NB4 (cell line): Measurements from ENCODE around the gene CRYBB3.
"Not testable (repeated sequence)": the region's sequence is repeated elsewhere in the genome, so short reads cannot be mapped to it uniquely, and the experiment has no call there.

Experiments used
- CTCF ChIP-seq: IDR thresholded peaks from one replicate; pipeline ENCODE4 v1.5.1; 2012; ENCODE audit warnings: low read depth, low read length
- MYC ChIP-seq: IDR thresholded peaks from 2 replicates; pipeline ENCODE4 v1.6.1; 2011; ENCODE audit warnings: low read depth, low read length
- POLR2A ChIP-seq: IDR thresholded peaks from 2 replicates; pipeline ENCODE4 v1.6.1; 2011; ENCODE audit warnings: mild to moderate bottlenecking; ENCODE audit not compliant: insufficient read length; ENCODE audit errors: extremely low read depth
- TF ChIP-seq, protein P1 (sequence below): IDR thresholded peaks from 2 replicates; pipeline ENCODE4 v1.6.1; 2011; ENCODE audit warnings: low read depth, low read length

GRCh38 chr22:25230760-25231159 lies 31.1 kb downstream of the CRYBB3 start:
- TF ChIP-seq POLR2A, CTCF, MYC: not testable (repeated sequence)
- TF ChIP-seq, protein P1, sequence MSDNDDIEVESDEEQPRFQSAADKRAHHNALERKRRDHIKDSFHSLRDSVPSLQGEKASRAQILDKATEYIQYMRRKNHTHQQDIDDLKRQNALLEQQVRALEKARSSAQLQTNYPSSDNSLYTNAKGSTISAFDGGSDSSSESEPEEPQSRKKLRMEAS = not testable (repeated sequence)
